ENCODE results near the gene CSK.

The CSK gene

GRCh38 chr15:74748322-74748946 lies 33.4 kb upstream of the CSK start, which contains the start of gene CYP1A2:
CYP1A2 (plus strand) TSS chr15:74748845; CDS start chr15:74749739, 894 bp downstream.
- no peak for DNase-seq (ENCODE audit: low read depth)
- H3K4me3 ChIP-seq (ENCODE audit: control insufficient read depth, low read depth, low read length), result no peak within 1 kb of the TSS
- TF ChIP-seq CTCF (IDR thresholded peaks at IDR 0.05; ENCODE audit: control insufficient read depth, insufficient read depth, low read depth, low read length, missing control alignments), result no peak

- no peak for DNase-seq (ENCODE audit: low read depth)
- no peak for TF ChIP-seq CTCF (IDR thresholded peaks at IDR 0.05; ENCODE audit: control insufficient read depth, insufficient read depth, low read depth, low read length, missing control alignments)
- H3K4me3 ChIP-seq (ENCODE audit: control insufficient read depth, low read depth, low read length), result no peak overlapping the region
These were observed 32.0 kb upstream of the CSK start for GRCh38 chr15:74749832-74750231.

- no peak for TF ChIP-seq CTCF (IDR thresholded peaks at IDR 0.05; ENCODE audit: control insufficient read depth, insufficient read depth, low read depth, low read length, missing control alignments)
- no peak for DNase-seq (ENCODE audit: low read depth)
- H3K4me3 ChIP-seq (ENCODE audit: control insufficient read depth, low read depth, low read length), result no peak overlapping the region
These were observed 31.1 kb upstream of the CSK start for GRCh38 chr15:74750751-74751150.

- H3K4me3 ChIP-seq (ENCODE audit: control insufficient read depth, low read depth, low read length), result no peak overlapping the region
- no peak for DNase-seq (ENCODE audit: low read depth)
- TF ChIP-seq CTCF (IDR thresholded peaks at IDR 0.05; ENCODE audit: control insufficient read depth, insufficient read depth, low read depth, low read length, missing control alignments), result no peak
These were observed 29.9 kb upstream of the CSK start for GRCh38 chr15:74752011-74752410.

- peak; percentile 39 for DNase-seq (ENCODE audit: low read depth)
- H3K4me3 ChIP-seq (ENCODE audit: control insufficient read depth, low read depth, low read length), result no peak overlapping the region
- no peak for TF ChIP-seq CTCF (IDR thresholded peaks at IDR 0.05; ENCODE audit: control insufficient read depth, insufficient read depth, low read depth, low read length, missing control alignments)
These were observed 29.3 kb upstream of the CSK start for GRCh38 chr15:74752531-74752930.

- H3K4me3 ChIP-seq (ENCODE audit: control insufficient read depth, low read depth, low read length), result no peak overlapping the region
- no peak for TF ChIP-seq CTCF (IDR thresholded peaks at IDR 0.05; ENCODE audit: control insufficient read depth, insufficient read depth, low read depth, low read length, missing control alignments)
- no peak for DNase-seq (ENCODE audit: low read depth)
These were observed 27.2 kb upstream of the CSK start for GRCh38 chr15:74754593-74755215.
